CD8-positive, alpha-beta memory T cell (primary cell): ENCODE results near the gene RASSF9. TPM values are rescaled to one million over a fixed set of nuclear protein-coding genes. Genes with fewer than 3 reads are reported as not detected.

Source experiments
- CTCF ChIA-PET: fragments of 350-600 bp; sonication (Branson Sonifier 250); formaldehyde crosslinking; loops from one replicate; lab custom pipeline; 2021; ENCODE audit warnings: antibody characterized with exemption; lab: Charles Lee
- POLR2A ChIA-PET: fragments of 350-600 bp; sonication (Branson Sonifier 250); formaldehyde crosslinking; loops from one replicate; lab custom pipeline; 2021; ENCODE audit warnings: antibody characterized with exemption; lab: Charles Lee
- DNase-seq, 5 donors: peaks; one replicate each; pipeline versions ENCODE4 v3.0.0 to v3.0.0-alpha.2; 2020 to 2022; ENCODE audit warnings: mixed read lengths in 1 of 5
- H3K27ac ChIP-seq: one replicate; pipeline ENCODE4 v1.7.0; 2013; ENCODE audit warnings: low read depth, mild to moderate bottlenecking, low read length, moderate library complexity
- H3K27me3 ChIP-seq: 2 replicates; pipeline ENCODE4 v1.7.0; 2013; ENCODE audit warnings: low read length, mild to moderate bottlenecking; ENCODE audit not compliant: insufficient read depth, poor library complexity, severe bottlenecking
- H3K36me3 ChIP-seq: 2 replicates; pipeline ENCODE4 v1.7.0; 2013; ENCODE audit warnings: mild to moderate bottlenecking, low read length, moderate library complexity; ENCODE audit not compliant: insufficient read depth
- H3K4me1 ChIP-seq: 2 replicates; pipeline ENCODE4 v1.7.0; 2013; ENCODE audit warnings: mild to moderate bottlenecking, low read length, moderate library complexity; ENCODE audit not compliant: insufficient read depth
- H3K4me3 ChIP-seq: 2 replicates; pipeline ENCODE4 v1.7.0; 2013; ENCODE audit warnings: mild to moderate bottlenecking, low read length
- H3K9me3 ChIP-seq: 2 replicates; pipeline ENCODE4 v1.7.0; 2013; ENCODE audit warnings: mild to moderate bottlenecking, low read length
- H3K27ac Mint-ChIP-seq, 8 donors: one replicate each; pipeline ENCODE4 v1.8.0; 2020 to 2021; ENCODE audit warnings: mixed read lengths in 8 of 8, mild to moderate bottlenecking in 6 of 8, inconsistent platforms in 3 of 8, moderate library complexity in 3 of 8
- H3K27me3 Mint-ChIP-seq, 2 donors: one replicate each; pipeline ENCODE4 v1.8.0; 2020 to 2021; ENCODE audit warnings: mixed read lengths in 2 of 2, mild to moderate bottlenecking in 1 of 2, moderate library complexity in 1 of 2
- H3K36me3 Mint-ChIP-seq, 3 donors: one replicate each; pipeline ENCODE4 v1.8.0; 2020 to 2021; ENCODE audit warnings: mixed read lengths in 3 of 3, inconsistent platforms in 1 of 3, mild to moderate bottlenecking in 1 of 3
- H3K4me1 Mint-ChIP-seq, 3 donors: one replicate each; pipeline ENCODE4 v1.8.0; 2020 to 2021; ENCODE audit warnings: mixed read lengths in 3 of 3, inconsistent platforms in 1 of 3, mild to moderate bottlenecking in 1 of 3
- H3K4me3 Mint-ChIP-seq, 7 donors: one replicate each; pipeline ENCODE4 v1.8.0; 2020 to 2021; ENCODE audit warnings: mixed read lengths in 7 of 7, mild to moderate bottlenecking in 6 of 7, moderate library complexity in 4 of 7, inconsistent platforms in 2 of 7
- H3K9me3 Mint-ChIP-seq, 5 donors: one replicate each; pipeline ENCODE4 v1.8.0; 2020 to 2022; ENCODE audit warnings: mixed read lengths in 5 of 5, mild to moderate bottlenecking in 3 of 5, moderate library complexity in 2 of 5, inconsistent platforms in 1 of 5
- polyA plus RNA-seq: library from polyadenylated mRNA; unstranded; fragments of 300-500 nt; fragmentation: Illumina TruSeq; gene quantifications from one replicate; pipeline ENCODE4 v1.2.3, GENCODE V29; 2021
- total RNA-seq, 2 experiments: library from RNA; stranded (reverse); gene quantifications; one replicate each; pipeline ENCODE4 v1.2.3, GENCODE V29; 2021

The RASSF9 gene
- total and polyA plus RNA-seq, 3 experiments from 2014 or later, result not detected

- Mint-ChIP-seq H3K4me3 (no peak overlapping the region), H3K36me3 (no peaks in the 10 kb centered on the region), H3K27ac (no peak overlapping the region), H3K27me3 (no peaks in the 10 kb centered on the region), H3K4me1 (no peaks in the 10 kb centered on the region), H3K9me3 (peaks cover 5 to 16% (median 9%) of the 10 kb centered on the region in 5 donors)
- DNase-seq, result no peak
- CTCF ChIA-PET, result interaction anchor here (1.4 kb wide), 1 partner anchor 10 kb away, joined by 3 read pairs; no protein-coding TSS in a partner anchor
- Histone ChIP-seq H3K36me3 (no peaks in the 10 kb centered on the region), H3K4me3 (no peak overlapping the region), H3K4me1 (no peaks in the 10 kb centered on the region), H3K27me3 (no peaks in the 10 kb centered on the region), H3K9me3 (no peaks in the 10 kb centered on the region), H3K27ac (no peak overlapping the region)
- POLR2A ChIA-PET, result no interaction called here
These were observed 20.8 kb upstream of the RASSF9 start for GRCh38 chr12:85856966-85857365.

- ChIA-PET POLR2A (no interaction called here), CTCF (no interaction called here)
- no peaks in the 10 kb centered on the region for H3K9me3 ChIP-seq
- H3K27ac ChIP-seq, result no peak overlapping the region
- Mint-ChIP-seq H3K9me3 (peaks cover 3 to 10% (median 5%) of the 10 kb centered on the region in 5 donors), H3K4me3 (no peak overlapping the region), H3K27ac (no peak overlapping the region), H3K4me1 (no peaks in the 10 kb centered on the region), H3K27me3 (no peaks in the 10 kb centered on the region), H3K36me3 (no peaks in the 10 kb centered on the region)
- H3K4me3 ChIP-seq, result no peak overlapping the region
- H3K36me3 ChIP-seq, result no peaks in the 10 kb centered on the region
- H3K4me1 ChIP-seq, result no peaks in the 10 kb centered on the region
- no peak for DNase-seq
- no peaks in the 10 kb centered on the region for H3K27me3 ChIP-seq
These were observed 19.1 kb upstream of the RASSF9 start for GRCh38 chr12:85855305-85855704.

DNA sequence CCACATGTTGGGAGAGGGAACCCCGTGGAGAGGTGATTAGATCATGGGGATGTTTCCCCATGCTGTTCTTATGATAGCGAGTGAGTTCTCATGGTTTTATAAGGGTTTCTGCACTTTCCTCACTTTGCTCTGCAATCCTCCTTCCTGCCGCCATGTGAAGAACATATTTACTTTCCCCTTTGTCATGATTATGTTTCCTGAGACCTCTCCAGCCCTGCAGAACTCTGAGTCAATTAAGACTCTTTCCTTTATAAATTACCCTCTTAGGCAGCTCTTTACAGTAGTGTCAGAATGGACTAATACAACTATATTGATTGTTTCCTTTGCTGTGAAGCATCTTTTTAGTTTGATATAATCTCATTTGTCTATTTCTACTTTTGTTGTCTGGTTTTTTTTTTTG lies 13.1 kb upstream of the RASSF9 start:
- Mint-ChIP-seq H3K27me3 (no peaks in the 10 kb centered on the region), H3K9me3 (peaks cover 0 to 11% (median 4%) of the 10 kb centered on the region in 5 donors), H3K36me3 (no peaks in the 10 kb centered on the region), H3K27ac (no peak overlapping the region), H3K4me3 (no peak overlapping the region), H3K4me1 (no peaks in the 10 kb centered on the region)
- DNase-seq, result no peak
- CTCF ChIA-PET, result no interaction called here
- POLR2A ChIA-PET, result no interaction called here
- no peaks in the 10 kb centered on the region for H3K9me3 ChIP-seq
- no peaks in the 10 kb centered on the region for H3K36me3 ChIP-seq
- H3K27ac ChIP-seq, result no peak overlapping the region
- no peaks in the 10 kb centered on the region for H3K4me1 ChIP-seq
- no peak overlapping the region for H3K4me3 ChIP-seq
- no peaks in the 10 kb centered on the region for H3K27me3 ChIP-seq

DNA sequence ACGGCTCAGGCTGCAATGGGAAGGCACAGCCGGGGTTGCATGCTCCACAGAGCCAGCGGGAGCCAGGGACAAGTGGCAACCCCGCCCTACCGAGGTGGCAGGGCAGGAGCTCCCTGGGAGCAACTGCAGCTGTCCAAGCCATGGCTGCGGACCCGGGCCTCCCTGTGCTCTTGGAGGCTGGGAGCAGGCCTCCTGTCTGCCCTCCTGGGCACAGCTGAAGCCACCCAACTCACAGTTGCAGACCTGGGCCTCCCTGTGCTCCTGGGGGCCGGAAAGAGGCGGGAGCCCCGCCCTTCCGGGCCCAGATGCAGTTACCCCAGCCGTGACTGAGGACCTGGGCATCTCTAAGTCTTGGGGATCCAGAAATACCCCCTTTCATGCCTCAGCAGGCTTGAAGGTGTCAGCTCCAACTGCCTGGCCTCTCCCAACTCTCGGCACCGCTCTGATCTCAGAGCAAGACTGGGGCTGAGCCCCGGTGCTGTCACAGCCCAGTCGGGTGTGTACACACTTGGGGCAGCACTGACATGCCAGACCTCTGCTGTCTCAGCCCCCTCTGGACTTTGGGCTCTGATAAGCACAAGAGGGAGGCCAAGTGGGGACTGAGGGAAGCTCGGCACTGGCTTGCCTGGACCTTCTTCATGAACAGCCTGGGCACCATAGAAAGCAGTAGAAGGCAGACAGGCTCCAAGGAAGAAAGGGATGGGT lies 7.5 kb upstream of the RASSF9 start:
- no peak overlapping the region for H3K27ac ChIP-seq
- DNase-seq, result no peak
- ChIA-PET POLR2A (no interaction called here), CTCF (no interaction called here)
- Mint-ChIP-seq H3K36me3 (no peaks in the 10 kb centered on the region), H3K4me1 (no peaks in the 10 kb centered on the region), H3K4me3 (no peak overlapping the region), H3K9me3 (peaks cover 0 to 6% (median 6%) of the 10 kb centered on the region in 5 donors), H3K27me3 (no peaks in the 10 kb centered on the region), H3K27ac (no peak overlapping the region)
- H3K9me3 ChIP-seq, result no peaks in the 10 kb centered on the region
- H3K27me3 ChIP-seq, result no peaks in the 10 kb centered on the region
- no peaks in the 10 kb centered on the region for H3K4me1 ChIP-seq
- H3K36me3 ChIP-seq, result no peaks in the 10 kb centered on the region
- H3K4me3 ChIP-seq, result no peak overlapping the region

DNA sequence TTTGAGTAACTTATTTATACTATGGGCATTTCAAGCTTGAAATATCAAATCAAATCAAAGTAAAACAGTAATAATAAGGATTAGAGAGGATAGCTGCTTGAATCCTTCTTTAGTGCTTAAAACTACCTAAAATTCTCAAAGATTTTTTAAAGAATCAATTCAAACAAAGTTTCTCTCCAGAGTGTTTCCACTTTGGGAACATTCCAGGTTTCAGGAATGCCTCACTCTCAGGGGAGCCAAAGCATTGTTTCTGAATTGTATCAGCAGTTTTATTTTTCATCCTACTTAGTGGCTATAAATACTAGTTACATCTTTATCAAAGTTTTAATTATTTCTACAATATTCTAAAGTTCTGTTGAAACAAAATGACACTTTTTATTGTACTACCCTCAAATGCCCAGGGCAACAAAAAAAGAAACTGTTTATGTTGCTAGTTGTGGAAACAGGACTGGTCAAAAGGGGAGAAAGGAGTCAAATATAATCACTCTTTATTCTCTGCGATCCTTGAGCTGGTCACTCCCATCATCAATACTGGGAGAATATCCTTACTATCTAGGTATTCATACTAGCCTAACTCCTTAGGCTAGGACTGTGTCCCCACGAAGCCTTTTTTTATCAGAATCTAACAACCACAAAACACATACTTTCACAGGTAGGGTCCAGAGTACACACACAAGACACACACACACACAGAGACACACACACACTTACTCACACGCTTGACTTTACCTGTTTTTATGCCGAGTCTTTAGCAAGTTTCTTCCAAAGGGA lies 598 bp downstream of the RASSF9 start:
- H3K9me3 Mint-ChIP-seq, result peaks cover 0 to 3% (median 2%) of the 10 kb centered on the region in 5 donors
- Histone ChIP-seq H3K36me3 (no peaks in the 10 kb centered on the region), H3K4me1 (no peaks in the 10 kb centered on the region), H3K27me3 (no peaks in the 10 kb centered on the region), H3K27ac (no peak overlapping the region), H3K4me3 (no peak overlapping the region), H3K9me3 (no peaks in the 10 kb centered on the region)
- no peaks in the 10 kb centered on the region for H3K27me3 Mint-ChIP-seq
- POLR2A ChIA-PET, result no interaction called here
- H3K4me1 Mint-ChIP-seq, result no peaks in the 10 kb centered on the region
- H3K27ac Mint-ChIP-seq, result no peak overlapping the region
- H3K36me3 Mint-ChIP-seq, result no peaks in the 10 kb centered on the region
- DNase-seq, result no peak
- CTCF ChIA-PET, result interaction anchor here (1.4 kb wide), 1 partner anchor 19 kb away, joined by 3 read pairs; no protein-coding TSS in a partner anchor
- no peak overlapping the region for H3K4me3 Mint-ChIP-seq

GRCh38 chr12:85834378-85834777 lies 1.8 kb downstream of the RASSF9 start:
- H3K27me3 Mint-ChIP-seq, result no peaks in the 10 kb centered on the region
- Histone ChIP-seq H3K4me1 (no peaks in the 10 kb centered on the region), H3K36me3 (no peaks in the 10 kb centered on the region), H3K27me3 (no peaks in the 10 kb centered on the region), H3K27ac (no peak overlapping the region), H3K4me3 (no peak overlapping the region), H3K9me3 (no peaks in the 10 kb centered on the region)
- peaks cover 0 to 9% (median 3%) of the 10 kb centered on the region in 5 donors for H3K9me3 Mint-ChIP-seq
- POLR2A ChIA-PET, result no interaction called here
- H3K36me3 Mint-ChIP-seq, result no peaks in the 10 kb centered on the region
- no peak overlapping the region for H3K4me3 Mint-ChIP-seq
- CTCF ChIA-PET, result no interaction called here
- DNase-seq, result no peak
- no peak overlapping the region for H3K27ac Mint-ChIP-seq
- H3K4me1 Mint-ChIP-seq, result no peaks in the 10 kb centered on the region

DNA sequence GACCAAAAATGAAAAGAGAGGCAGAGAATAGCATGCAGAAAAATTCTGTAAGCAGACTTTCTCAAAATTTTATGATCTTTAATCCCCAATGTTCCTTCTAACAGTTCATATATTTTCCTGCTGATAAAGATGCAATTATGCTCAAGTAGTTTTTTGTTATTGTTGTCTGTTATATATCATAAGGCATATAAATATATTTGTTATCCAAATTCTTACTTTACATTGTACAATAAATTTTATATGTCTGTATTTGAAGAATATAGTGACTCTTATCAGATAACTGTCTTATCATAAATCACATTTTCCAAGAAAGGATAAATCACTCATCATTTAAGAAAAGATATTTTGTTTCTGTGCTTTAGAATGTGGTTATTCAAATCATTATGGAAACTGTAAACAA lies 2.6 kb downstream of the RASSF9 start:
- ChIA-PET POLR2A (no interaction called here), CTCF (no interaction called here)
- H3K4me3 ChIP-seq, result no peak overlapping the region
- Mint-ChIP-seq H3K4me1 (no peaks in the 10 kb centered on the region), H3K9me3 (peaks cover 0 to 9% (median 3%) of the 10 kb centered on the region in 5 donors), H3K27me3 (no peaks in the 10 kb centered on the region), H3K27ac (no peak overlapping the region), H3K36me3 (no peaks in the 10 kb centered on the region), H3K4me3 (no peak overlapping the region)
- no peaks in the 10 kb centered on the region for H3K4me1 ChIP-seq
- no peaks in the 10 kb centered on the region for H3K9me3 ChIP-seq
- DNase-seq, result no peak
- no peaks in the 10 kb centered on the region for H3K27me3 ChIP-seq
- no peak overlapping the region for H3K27ac ChIP-seq
- no peaks in the 10 kb centered on the region for H3K36me3 ChIP-seq

- ChIA-PET POLR2A (no interaction called here), CTCF (no interaction called here)
- H3K36me3 ChIP-seq, result no peaks in the 10 kb centered on the region
- no peak overlapping the region for H3K4me3 ChIP-seq
- H3K36me3 Mint-ChIP-seq, result no peaks in the 10 kb centered on the region
- H3K4me3 Mint-ChIP-seq, result no peak overlapping the region
- DNase-seq, result no peak
- H3K4me1 ChIP-seq, result no peaks in the 10 kb centered on the region
- H3K9me3 Mint-ChIP-seq, result peaks cover 0 to 16% (median 9%) of the 10 kb centered on the region in 5 donors
- no peaks in the 10 kb centered on the region for H3K9me3 ChIP-seq
- no peaks in the 10 kb centered on the region for H3K4me1 Mint-ChIP-seq
- no peak overlapping the region for H3K27ac Mint-ChIP-seq
- no peaks in the 10 kb centered on the region for H3K27me3 Mint-ChIP-seq
- no peaks in the 10 kb centered on the region for H3K27me3 ChIP-seq
- no peak overlapping the region for H3K27ac ChIP-seq
These were observed 4.8 kb downstream of the RASSF9 start for GRCh38 chr12:85831327-85831990.
